ENCODE data around the gene IL1RL2.

- no peak for TF ChIP-seq CTCF (IDR thresholded peaks at IDR 0.05)
- TF ChIP-seq POLR2A (IDR thresholded peaks at IDR 0.05) = no peak
- no peak for TF ChIP-seq EP300 (IDR thresholded peaks at IDR 0.05)
Observed at GRCh38 chr2:102258025-102258385, 71.2 kb downstream of the IL1RL2 start.

All from ovary (tissue), 3 donors.